ENCODE measurements around the gene CYP2J2.

DNA sequence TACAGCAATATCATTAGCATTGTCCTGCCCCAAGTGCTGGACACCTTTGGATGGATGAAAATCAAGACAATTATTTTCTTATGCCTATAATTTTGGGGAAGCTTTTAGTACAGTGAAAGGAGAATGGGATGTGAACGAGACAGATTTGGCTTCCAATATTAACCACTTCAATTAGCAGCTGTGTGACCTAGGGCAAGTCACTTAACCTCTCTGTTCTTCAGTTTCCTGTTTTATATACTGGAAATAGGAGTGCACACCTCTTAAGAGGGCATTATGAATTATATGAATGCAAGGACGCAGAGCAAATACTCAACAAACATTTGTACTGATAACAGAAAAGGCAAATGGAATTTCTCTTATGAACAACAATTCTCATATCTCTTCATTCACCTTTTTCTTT, 18.5 kb downstream of the CYP2J2 start:
- TF ChIP-seq, protein P1, sequence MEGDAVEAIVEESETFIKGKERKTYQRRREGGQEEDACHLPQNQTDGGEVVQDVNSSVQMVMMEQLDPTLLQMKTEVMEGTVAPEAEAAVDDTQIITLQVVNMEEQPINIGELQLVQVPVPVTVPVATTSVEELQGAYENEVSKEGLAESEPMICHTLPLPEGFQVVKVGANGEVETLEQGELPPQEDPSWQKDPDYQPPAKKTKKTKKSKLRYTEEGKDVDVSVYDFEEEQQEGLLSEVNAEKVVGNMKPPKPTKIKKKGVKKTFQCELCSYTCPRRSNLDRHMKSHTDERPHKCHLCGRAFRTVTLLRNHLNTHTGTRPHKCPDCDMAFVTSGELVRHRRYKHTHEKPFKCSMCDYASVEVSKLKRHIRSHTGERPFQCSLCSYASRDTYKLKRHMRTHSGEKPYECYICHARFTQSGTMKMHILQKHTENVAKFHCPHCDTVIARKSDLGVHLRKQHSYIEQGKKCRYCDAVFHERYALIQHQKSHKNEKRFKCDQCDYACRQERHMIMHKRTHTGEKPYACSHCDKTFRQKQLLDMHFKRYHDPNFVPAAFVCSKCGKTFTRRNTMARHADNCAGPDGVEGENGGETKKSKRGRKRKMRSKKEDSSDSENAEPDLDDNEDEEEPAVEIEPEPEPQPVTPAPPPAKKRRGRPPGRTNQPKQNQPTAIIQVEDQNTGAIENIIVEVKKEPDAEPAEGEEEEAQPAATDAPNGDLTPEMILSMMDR (IDR thresholded peaks at IDR 0.05 in 2 of 3, conservative IDR thresholded peaks at IDR 0.05 in 1 of 3; ENCODE audit: borderline replicate concordance in 1 of 3, insufficient read depth in 1 of 3, low read depth in 2 of 3, low read length in 2 of 3): no peak
- TF ChIP-seq, protein P2, sequence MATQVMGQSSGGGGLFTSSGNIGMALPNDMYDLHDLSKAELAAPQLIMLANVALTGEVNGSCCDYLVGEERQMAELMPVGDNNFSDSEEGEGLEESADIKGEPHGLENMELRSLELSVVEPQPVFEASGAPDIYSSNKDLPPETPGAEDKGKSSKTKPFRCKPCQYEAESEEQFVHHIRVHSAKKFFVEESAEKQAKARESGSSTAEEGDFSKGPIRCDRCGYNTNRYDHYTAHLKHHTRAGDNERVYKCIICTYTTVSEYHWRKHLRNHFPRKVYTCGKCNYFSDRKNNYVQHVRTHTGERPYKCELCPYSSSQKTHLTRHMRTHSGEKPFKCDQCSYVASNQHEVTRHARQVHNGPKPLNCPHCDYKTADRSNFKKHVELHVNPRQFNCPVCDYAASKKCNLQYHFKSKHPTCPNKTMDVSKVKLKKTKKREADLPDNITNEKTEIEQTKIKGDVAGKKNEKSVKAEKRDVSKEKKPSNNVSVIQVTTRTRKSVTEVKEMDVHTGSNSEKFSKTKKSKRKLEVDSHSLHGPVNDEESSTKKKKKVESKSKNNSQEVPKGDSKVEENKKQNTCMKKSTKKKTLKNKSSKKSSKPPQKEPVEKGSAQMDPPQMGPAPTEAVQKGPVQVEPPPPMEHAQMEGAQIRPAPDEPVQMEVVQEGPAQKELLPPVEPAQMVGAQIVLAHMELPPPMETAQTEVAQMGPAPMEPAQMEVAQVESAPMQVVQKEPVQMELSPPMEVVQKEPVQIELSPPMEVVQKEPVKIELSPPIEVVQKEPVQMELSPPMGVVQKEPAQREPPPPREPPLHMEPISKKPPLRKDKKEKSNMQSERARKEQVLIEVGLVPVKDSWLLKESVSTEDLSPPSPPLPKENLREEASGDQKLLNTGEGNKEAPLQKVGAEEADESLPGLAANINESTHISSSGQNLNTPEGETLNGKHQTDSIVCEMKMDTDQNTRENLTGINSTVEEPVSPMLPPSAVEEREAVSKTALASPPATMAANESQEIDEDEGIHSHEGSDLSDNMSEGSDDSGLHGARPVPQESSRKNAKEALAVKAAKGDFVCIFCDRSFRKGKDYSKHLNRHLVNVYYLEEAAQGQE (IDR thresholded peaks at IDR 0.05; ENCODE audit: low read depth): no peak
- no peak for TF ChIP-seq CEBPB (IDR thresholded peaks at IDR 0.05; ENCODE audit: low read depth)
- TF ChIP-seq SIN3A (IDR thresholded peaks at IDR 0.05; ENCODE audit: low read depth): no peak
- TF ChIP-seq POLR2AphosphoS5 (IDR thresholded peaks at IDR 0.05; ENCODE audit: low read depth, low read length): no peak
- TF ChIP-seq ZFX (IDR thresholded peaks at IDR 0.05): no peak
- TF ChIP-seq SP1 (IDR thresholded peaks at IDR 0.05; ENCODE audit: low read depth): no peak
- TF ChIP-seq SRF (IDR thresholded peaks at IDR 0.05; ENCODE audit: low read depth): no peak
- no peak for TF ChIP-seq EZH2phosphoT487 (IDR thresholded peaks at IDR 0.05; ENCODE audit: borderline replicate concordance)
- TF ChIP-seq EZH2 (IDR thresholded peaks at IDR 0.05): no peak
- no peak for TF ChIP-seq POLR2A (IDR thresholded peaks at IDR 0.05; ENCODE audit: borderline replicate concordance, extremely low read depth, insufficient read depth, insufficient read length)
- no peak for TF ChIP-seq YY1 (IDR thresholded peaks at IDR 0.05; ENCODE audit: extremely low read depth, insufficient replicate concordance, low read depth, low read length)
- TF ChIP-seq, protein P3, sequence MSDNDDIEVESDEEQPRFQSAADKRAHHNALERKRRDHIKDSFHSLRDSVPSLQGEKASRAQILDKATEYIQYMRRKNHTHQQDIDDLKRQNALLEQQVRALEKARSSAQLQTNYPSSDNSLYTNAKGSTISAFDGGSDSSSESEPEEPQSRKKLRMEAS (IDR thresholded peaks at IDR 0.05): no peak
- no peak for TF ChIP-seq ZNF274 (IDR thresholded peaks at IDR 0.05; ENCODE audit: low read depth, low read length)
